K562 (cell line): ENCODE data around the gene ESRRG. TPM values are rescaled to one million over a fixed set of nuclear protein-coding genes. Genes with fewer than 3 reads are reported as not detected.

Experiments used
- ATAC-seq: fragments of 200-7000 bp; cut with Tn5 transposase; 3 replicates; pipeline ENCODE4 v1.9.1; 2020; ENCODE audit warnings: moderate library complexity
- BruUV-seq: library from RNA; stranded (reverse); fragments of 400-500 nt; replicated peaks from 2 replicates; lab custom pipeline; 2021; lab: Mats Ljungman, UMichigan
- CTCF ChIA-PET: fragments of 300-600 bp; formaldehyde crosslinking; extraction: SDS; loops from one replicate; lab custom pipeline; 2021; ENCODE audit warnings: low intra/inter-chr PET ratio; lab: Yijun Ruan, JAX
- POLR2A ChIA-PET: fragments of 300-600, 350-650 bp; sonication (Branson Sonifier 250); formaldehyde crosslinking; extraction: SDS; loops from one replicate; lab custom pipeline; 2021; ENCODE audit warnings: antibody characterized with exemption, inconsistent platforms; lab: Yijun Ruan, JAX
- DNase-seq, 4 experiments: peaks; one replicate each; pipeline versions ENCODE4 v3.0.0 to v3.0.0-alpha.2; 2011 to 2018; ENCODE audit warnings: low spot score in 3 of 4, mixed read lengths in 3 of 4; ENCODE audit errors: extremely low read depth in 1 of 4
- FAIRE-seq: peaks from 2 replicates; lab custom pipeline; 2011; peaks lifted over from hg19 to GRCh38; lab: Jason Lieb, UNC
- H2AFZ ChIP-seq: 2 replicates; pipeline ENCODE4 v1.6.0; 2011; ENCODE audit warnings: low read depth, low read length, control low read depth, inconsistent platforms
- H3K27ac ChIP-seq: fragments of 200-600 bp; 3 replicates; pipeline ENCODE4 v1.8.0; 2011; ENCODE audit warnings: low read depth, mild to moderate bottlenecking, control low read depth, inconsistent platforms, low read length, moderate library complexity, mixed read lengths; ENCODE audit errors: extremely low read depth
- H3K27me3 ChIP-seq, 2 experiments: fragments of 300-600 bp in 1 of 2; 2 replicates in 1 of 2; 3 replicates in 1 of 2; pipeline versions ENCODE4 v1.6.0 to v1.8.0; 2011; ENCODE audit warnings: inconsistent platforms in 2 of 2, low read length in 2 of 2, mild to moderate bottlenecking in 1 of 2, mixed read lengths in 1 of 2, moderate library complexity in 1 of 2; ENCODE audit not compliant: control insufficient read depth in 2 of 2, insufficient read depth in 2 of 2
- H3K36me3 ChIP-seq: fragments of 300-600 bp; 3 replicates; pipeline ENCODE4 v1.8.0; 2011; ENCODE audit warnings: mild to moderate bottlenecking, low read length, inconsistent platforms; ENCODE audit not compliant: control insufficient read depth, insufficient read depth
- H3K4me1 ChIP-seq, 2 experiments: fragments of 200-600 bp in 1 of 2; replicated peaks in 1 of 2; 2 replicates in 1 of 2; 3 replicates in 1 of 2; pipeline versions ENCODE4 v1.5.1 to v1.8.0; 2011; ENCODE audit warnings: inconsistent platforms in 2 of 2, low read length in 2 of 2, mild to moderate bottlenecking in 1 of 2, mixed read lengths in 1 of 2, moderate library complexity in 1 of 2; ENCODE audit not compliant: control insufficient read depth in 2 of 2, insufficient read depth in 2 of 2
- H3K4me2 ChIP-seq: 2 replicates; pipeline ENCODE4 v1.6.1; 2011; ENCODE audit warnings: low read length, control low read depth, inconsistent platforms, mixed read lengths; ENCODE audit not compliant: insufficient read depth
- H3K4me3 ChIP-seq: fragments of 200-600 bp; sonication (generic), shearing (Covaris generic); 2 replicates; pipeline ENCODE4 v1.5.1; 2016; ENCODE audit warnings: control low read depth, inconsistent platforms
- H3K79me2 ChIP-seq: fragments of 200-600 bp; 3 replicates; pipeline ENCODE4 v1.8.0; 2011; ENCODE audit warnings: low read length, inconsistent platforms; ENCODE audit not compliant: control insufficient read depth, insufficient read depth
- H3K9ac ChIP-seq, 2 experiments: 2 replicates each; pipeline versions ENCODE4 v1.6.0 to v1.6.1; 2011; ENCODE audit warnings: low read depth in 2 of 2, low read length in 2 of 2, control low read depth in 1 of 2, inconsistent platforms in 1 of 2, mild to moderate bottlenecking in 1 of 2, mixed read lengths in 1 of 2; ENCODE audit not compliant: insufficient read depth in 1 of 2
- H3K9me1 ChIP-seq: one replicate; pipeline ENCODE4 v1.6.0; 2011; ENCODE audit warnings: inconsistent platforms, mild to moderate bottlenecking, low read length, moderate library complexity; ENCODE audit not compliant: control insufficient read depth, insufficient read depth
- H3K9me3 ChIP-seq: replicated peaks from 2 replicates; pipeline ENCODE4 v1.5.1; 2011; ENCODE audit warnings: low read depth, low read length, inconsistent platforms; ENCODE audit not compliant: control insufficient read depth, insufficient read depth
- H4K20me1 ChIP-seq: replicated peaks from 2 replicates; pipeline ENCODE4 v1.6.1; 2011; ENCODE audit warnings: low read length, inconsistent platforms, mixed read lengths; ENCODE audit not compliant: control insufficient read depth, insufficient read depth
- GATAD2A ChIP-seq: fragments of 450-650 bp; IDR thresholded peaks from 2 replicates; pipeline ENCODE4 v1.6.1; 2017
- POLR2AphosphoS5 ChIP-seq: IDR thresholded peaks from 2 replicates; pipeline ENCODE4 v1.6.1; 2011; ENCODE audit warnings: mild to moderate bottlenecking, low read depth, low read length, moderate library complexity; ENCODE audit not compliant: control insufficient read depth, insufficient read depth
- SMARCA5 ChIP-seq: fragments of 450-650 bp; IDR thresholded peaks from 2 replicates; pipeline ENCODE4 v1.6.1; 2016
- ZNF253 ChIP-seq: fragments of 250-450 bp; sonication (Bioruptor Pico); conservative IDR thresholded peaks from 2 replicates; pipeline ENCODE4 v1.6.1; 2021; ENCODE audit warnings: mild to moderate bottlenecking
- ZSCAN29 ChIP-seq: fragments of 450-650 bp; IDR thresholded peaks from 2 replicates; pipeline ENCODE4 v1.6.1; 2017
- WGBS: fragments of 100-300 bp; shearing (Covaris generic); methylation state at CpG from one replicate; pipeline ENCODE4 v1.1.6; 2016; ENCODE audit warnings: low coverage, mixed read lengths; ENCODE audit not compliant: insufficient coverage; ENCODE audit errors: missing lambda C conversion rate; 5-methylcytosine and 5-hydroxymethylcytosine counted together
- in situ Hi-C: fragments of 300-500 bp; cut with MboI; formaldehyde crosslinking; loops from 4 replicates; pipeline ENCODE4 v1.15.0; 2018; ENCODE audit warnings: inconsistent platforms, mixed read lengths
- intact Hi-C: fragments of 100-400 bp; cut with micrococcal nuclease; formaldehyde crosslinking; loops from 2 replicates; pipeline ENCODE4 v1.14.2; 2022
- polyA plus RNA-seq, 8 experiments: library from polyadenylated mRNA; depleted of rRNA in 4 of 8; stranded (reverse) in 5 of 8; unstranded in 3 of 8; fragments of >200 nt; fragmentation: Nextera tagmentation in 2 of 8; fragmentation: Illumina TruSeq in 1 of 8; extraction: Ambion mirVana in 2 of 8; extraction: Trizol in 1 of 8; gene quantifications; 2 replicates each; pipeline versions ENCODE4 v1.2.1 to v1.2.3, GENCODE V29; 2011 to 2014; ENCODE audit warnings: inconsistent platforms in 1 of 8, missing spikeins in 1 of 8
- total RNA-seq, 7 experiments: library from RNA; depleted of rRNA in 6 of 7; stranded (reverse); fragments of >200 nt in 6 of 7; fragmentation: Illumina TruSeq in 2 of 7; extraction: Trizol in 2 of 7; gene quantifications; 2 replicates each; pipeline versions ENCODE4 v1.2.1 to v1.2.3, GENCODE V29; 2011 to 2021; ENCODE audit warnings: low replicate concordance in 1 of 7
- TF ChIP-seq, protein P1 (sequence below): fragments of 250-450 bp; sonication (Bioruptor Pico); IDR thresholded peaks from 2 replicates; pipeline ENCODE4 v1.5.1; 2021; ENCODE audit warnings: mild to moderate bottlenecking
- TF ChIP-seq, protein P2 (sequence below), 2 experiments: fragments of 450-650 bp in 1 of 2; sonication (generic) in 1 of 2; formaldehyde crosslinking in 1 of 2; IDR thresholded peaks; 2 replicates each; pipeline versions ENCODE4 v1.7.1 to v1.9.0; 2016 to 2022; ENCODE audit warnings: inconsistent platforms in 1 of 2, mild to moderate bottlenecking in 1 of 2, missing genetic modification reagents in 1 of 2
- TF ChIP-seq, protein P3 (sequence below): fragments of 250-450 bp; sonication (Bioruptor Pico); IDR thresholded peaks from 2 replicates; pipeline ENCODE4 v1.6.1; 2021; ENCODE audit warnings: mild to moderate bottlenecking
- TF ChIP-seq, protein P4 (sequence below), 2 experiments: fragments of 450-650 bp in 1 of 2; sonication (generic) in 1 of 2; formaldehyde crosslinking; conservative IDR thresholded peaks; 2 replicates each; pipeline versions ENCODE4 v1.4.0 to v1.8.1; 2020 to 2022; ENCODE audit warnings: mild to moderate bottlenecking in 1 of 2, missing genetic modification reagents in 1 of 2

ESRRG gene
- total and polyA plus RNA-seq, 9 of the 15 experiments (the other 6 are each of a cell fraction or from before 2014, with no cell fraction given): not detected

DNA sequence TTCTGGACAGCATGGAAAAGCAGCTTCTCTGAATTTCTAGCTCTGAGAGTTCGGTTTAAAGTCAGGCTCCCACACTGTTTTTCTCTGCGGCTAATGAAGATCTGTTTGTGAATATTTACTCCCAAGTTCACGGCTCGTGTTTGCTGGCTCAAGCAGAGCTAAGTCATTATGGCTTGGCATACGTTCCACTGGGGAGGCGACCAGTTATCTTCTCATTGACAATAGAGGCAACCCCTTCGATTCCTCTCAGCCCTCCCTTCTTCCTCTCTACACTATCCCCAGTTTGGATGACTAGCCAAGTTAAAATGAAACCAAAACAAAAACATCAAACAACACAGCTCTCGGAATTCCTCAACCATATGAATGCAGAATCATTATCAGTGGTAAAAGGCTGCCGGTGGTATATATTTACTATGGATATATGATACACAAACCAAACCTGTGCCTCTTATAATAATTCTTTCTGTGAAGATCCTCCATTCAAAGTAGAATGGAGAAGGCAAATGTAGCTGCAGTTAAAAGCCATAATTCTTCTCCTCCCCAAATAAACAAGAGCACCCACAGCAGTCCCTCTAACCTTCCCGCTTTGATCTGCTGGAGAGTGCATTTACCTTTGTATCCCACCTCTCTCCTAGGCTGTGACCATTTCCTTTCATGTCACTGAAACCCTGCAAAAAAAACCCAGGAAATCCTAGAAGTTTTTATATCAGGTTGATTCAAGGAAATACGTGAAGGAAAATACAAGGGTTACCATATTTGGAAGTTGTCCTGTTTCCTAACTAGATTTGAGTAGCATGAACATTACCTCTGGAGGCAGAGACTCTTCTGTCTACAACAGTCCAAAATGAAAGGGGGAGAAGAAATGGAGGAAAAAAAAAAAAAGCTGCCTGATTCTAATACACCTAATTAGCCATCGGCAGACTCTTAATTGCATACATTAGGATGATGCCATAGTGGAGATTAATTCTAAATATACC is 191.7 kb downstream of the ESRRG start:
- intact Hi-C loops: no loop called here
- TF ChIP-seq ZSCAN29 (no peak), GATAD2A (no peak), ZNF253 (CRISPR knock-in tag) (no peak), POLR2AphosphoS5 (no peak), SMARCA5 (no peak)
- TF ChIP-seq, protein P1, sequence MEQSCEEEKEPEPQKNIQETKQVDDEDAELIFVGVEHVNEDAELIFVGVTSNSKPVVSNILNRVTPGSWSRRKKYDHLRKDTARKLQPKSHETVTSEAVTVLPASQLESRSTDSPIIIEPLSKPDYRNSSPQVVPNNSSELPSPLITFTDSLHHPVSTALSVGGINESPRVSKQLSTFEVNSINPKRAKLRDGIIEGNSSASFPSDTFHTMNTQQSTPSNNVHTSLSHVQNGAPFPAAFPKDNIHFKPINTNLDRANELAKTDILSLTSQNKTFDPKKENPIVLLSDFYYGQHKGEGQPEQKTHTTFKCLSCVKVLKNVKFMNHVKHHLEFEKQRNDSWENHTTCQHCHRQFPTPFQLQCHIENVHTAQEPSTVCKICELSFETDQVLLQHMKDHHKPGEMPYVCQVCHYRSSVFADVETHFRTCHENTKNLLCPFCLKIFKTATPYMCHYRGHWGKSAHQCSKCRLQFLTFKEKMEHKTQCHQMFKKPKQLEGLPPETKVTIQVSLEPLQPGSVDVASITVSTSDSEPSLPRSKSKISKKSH: no peak
- TF ChIP-seq, protein P2, sequence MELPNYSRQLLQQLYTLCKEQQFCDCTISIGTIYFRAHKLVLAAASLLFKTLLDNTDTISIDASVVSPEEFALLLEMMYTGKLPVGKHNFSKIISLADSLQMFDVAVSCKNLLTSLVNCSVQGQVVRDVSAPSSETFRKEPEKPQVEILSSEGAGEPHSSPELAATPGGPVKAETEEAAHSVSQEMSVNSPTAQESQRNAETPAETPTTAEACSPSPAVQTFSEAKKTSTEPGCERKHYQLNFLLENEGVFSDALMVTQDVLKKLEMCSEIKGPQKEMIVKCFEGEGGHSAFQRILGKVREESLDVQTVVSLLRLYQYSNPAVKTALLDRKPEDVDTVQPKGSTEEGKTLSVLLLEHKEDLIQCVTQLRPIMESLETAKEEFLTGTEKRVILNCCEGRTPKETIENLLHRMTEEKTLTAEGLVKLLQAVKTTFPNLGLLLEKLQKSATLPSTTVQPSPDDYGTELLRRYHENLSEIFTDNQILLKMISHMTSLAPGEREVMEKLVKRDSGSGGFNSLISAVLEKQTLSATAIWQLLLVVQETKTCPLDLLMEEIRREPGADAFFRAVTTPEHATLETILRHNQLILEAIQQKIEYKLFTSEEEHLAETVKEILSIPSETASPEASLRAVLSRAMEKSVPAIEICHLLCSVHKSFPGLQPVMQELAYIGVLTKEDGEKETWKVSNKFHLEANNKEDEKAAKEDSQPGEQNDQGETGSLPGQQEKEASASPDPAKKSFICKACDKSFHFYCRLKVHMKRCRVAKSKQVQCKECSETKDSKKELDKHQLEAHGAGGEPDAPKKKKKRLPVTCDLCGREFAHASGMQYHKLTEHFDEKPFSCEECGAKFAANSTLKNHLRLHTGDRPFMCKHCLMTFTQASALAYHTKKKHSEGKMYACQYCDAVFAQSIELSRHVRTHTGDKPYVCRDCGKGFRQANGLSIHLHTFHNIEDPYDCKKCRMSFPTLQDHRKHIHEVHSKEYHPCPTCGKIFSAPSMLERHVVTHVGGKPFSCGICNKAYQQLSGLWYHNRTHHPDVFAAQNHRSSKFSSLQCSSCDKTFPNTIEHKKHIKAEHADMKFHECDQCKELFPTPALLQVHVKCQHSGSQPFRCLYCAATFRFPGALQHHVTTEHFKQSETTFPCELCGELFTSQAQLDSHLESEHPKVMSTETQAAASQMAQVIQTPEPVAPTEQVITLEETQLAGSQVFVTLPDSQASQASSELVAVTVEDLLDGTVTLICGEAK (IDR thresholded peaks at IDR 0.05): no peak
- TF ChIP-seq, protein P2 (CRISPR knock-in tag; IDR thresholded peaks at IDR 0.05): no peak
- TF ChIP-seq, protein P3, sequence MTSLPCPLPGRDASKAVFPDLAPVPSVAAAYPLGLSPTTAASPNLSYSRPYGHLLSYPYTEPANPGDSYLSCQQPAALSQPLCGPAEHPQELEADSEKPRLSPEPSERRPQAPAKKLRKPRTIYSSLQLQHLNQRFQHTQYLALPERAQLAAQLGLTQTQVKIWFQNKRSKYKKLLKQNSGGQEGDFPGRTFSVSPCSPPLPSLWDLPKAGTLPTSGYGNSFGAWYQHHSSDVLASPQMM (CRISPR knock-in tag): no peak
- TF ChIP-seq, protein P4, sequence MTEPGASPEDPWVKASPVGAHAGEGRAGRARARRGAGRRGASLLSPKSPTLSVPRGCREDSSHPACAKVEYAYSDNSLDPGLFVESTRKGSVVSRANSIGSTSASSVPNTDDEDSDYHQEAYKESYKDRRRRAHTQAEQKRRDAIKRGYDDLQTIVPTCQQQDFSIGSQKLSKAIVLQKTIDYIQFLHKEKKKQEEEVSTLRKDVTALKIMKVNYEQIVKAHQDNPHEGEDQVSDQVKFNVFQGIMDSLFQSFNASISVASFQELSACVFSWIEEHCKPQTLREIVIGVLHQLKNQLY (CRISPR knock-in tag; conservative IDR thresholded peaks at IDR 0.05): no peak

More for the DNA sequence above, 191.7 kb downstream of the ESRRG start:
- Histone ChIP-seq H3K4me2 (no peak overlapping the region), H3K27ac (no peak overlapping the region), H3K4me1 (no peaks in the 10 kb centered on the region), H3K36me3 (no peaks in the 10 kb centered on the region), H3K4me3 (no peak overlapping the region), H3K79me2 (no peaks in the 10 kb centered on the region), H3K9me3 (no peaks in the 10 kb centered on the region; the same call in 1 of the 2 replicates), H2AFZ (no peak overlapping the region), H3K9me1 (no peaks in the 10 kb centered on the region), H3K9ac (no peak overlapping the region), H4K20me1 (no peaks in the 10 kb centered on the region), H3K27me3 (no peaks in the 10 kb centered on the region)
- BruUV-seq: no TSS peak
- in situ Hi-C loops: no loop called here
- FAIRE-seq: no peak
- no peak for DNase-seq
- no peak for ATAC-seq
- CTCF ChIA-PET: no interaction called here
- POLR2A ChIA-PET: no interaction called here
- 1% methylated on average over 12 of the region's 12 CpGs for WGBS
